Smooth muscle cell (in vitro differentiated cells): ENCODE results near the gene SYTL4. TPM values are rescaled to one million over a fixed set of nuclear protein-coding genes. Genes with fewer than 3 reads are reported as not detected.

Experiments
- DNase-seq: peaks from one replicate; lab custom pipeline; 2025; ENCODE audit not compliant: unreplicated experiment; lab: John Stamatoyannopoulos, UW
- H2AFZ ChIP-seq: fragments of 200-600 bp; sonication (generic); 2 replicates; pipeline ENCODE4 v1.6.0; 2016; ENCODE audit warnings: antibody characterized with exemption, low read depth, mild to moderate bottlenecking
- H3F3A ChIP-seq: fragments of 200-600 bp; sonication (generic); 2 replicates; pipeline ENCODE4 v1.6.0; 2017; ENCODE audit warnings: antibody characterized with exemption, low read depth
- H3K27ac ChIP-seq: fragments of 200-600 bp; sonication (generic); 2 replicates; pipeline ENCODE4 v1.5.1; 2016; ENCODE audit warnings: low read depth, mild to moderate bottlenecking
- H3K27me3 ChIP-seq: fragments of 200-600 bp; sonication (generic); 2 replicates; pipeline ENCODE4 v1.6.1; 2016; ENCODE audit warnings: low read depth, mild to moderate bottlenecking
- H3K36me3 ChIP-seq: fragments of 200-600 bp; sonication (generic); 2 replicates; pipeline ENCODE4 v1.5.1; 2016; ENCODE audit warnings: low read depth
- H3K4me1 ChIP-seq: fragments of 200-600 bp; sonication (generic); 2 replicates; pipeline ENCODE4 v1.5.1; 2016; ENCODE audit warnings: low read depth
- H3K4me2 ChIP-seq: fragments of 200-600 bp; sonication (generic); 2 replicates; pipeline ENCODE4 v1.6.0; 2016; ENCODE audit warnings: mild to moderate bottlenecking
- H3K4me3 ChIP-seq: fragments of 200-600 bp; sonication (generic); 2 replicates; pipeline ENCODE4 v1.5.1; 2016; ENCODE audit warnings: mild to moderate bottlenecking
- H3K79me2 ChIP-seq: fragments of 200-600 bp; sonication (generic); 2 replicates; pipeline ENCODE4 v1.6.0; 2016; ENCODE audit warnings: low read depth, mild to moderate bottlenecking
- H3K9ac ChIP-seq: fragments of 200-600 bp; sonication (generic); 2 replicates; pipeline ENCODE4 v1.6.0; 2016; ENCODE audit warnings: low read depth
- H3K9me3 ChIP-seq: fragments of 200-600 bp; sonication (generic); replicated peaks from 2 replicates; pipeline ENCODE4 v1.5.1; 2016; ENCODE audit warnings: low read depth
- H4K20me1 ChIP-seq: fragments of 200-600 bp; sonication (generic); 2 replicates; pipeline ENCODE4 v1.6.0; 2016; ENCODE audit warnings: low read depth
- CTCF ChIP-seq: fragments of 200-600 bp; sonication (generic); IDR thresholded peaks from 2 replicates; pipeline ENCODE4 v1.5.1; 2017; ENCODE audit warnings: borderline replicate concordance, mild to moderate bottlenecking, antibody characterized with exemption; ENCODE audit not compliant: insufficient read depth, poor library complexity, severe bottlenecking
- WGBS: methylation state at CpG from one replicate; pipeline ENCODE4 v1.1.7; 2016; ENCODE audit warnings: low lambda C conversion rate; 5-methylcytosine and 5-hydroxymethylcytosine counted together
- polyA plus RNA-seq: library from polyadenylated mRNA; unstranded; fragments of >200 nt; fragmentation: Nextera tagmentation; extraction: Ambion mirVana; gene quantifications from 2 replicates; pipeline ENCODE4 v1.2.1, GENCODE V29; 2016
- total RNA-seq: library from RNA; depleted of rRNA; stranded (reverse); fragments of >200 nt; gene quantifications from 2 replicates; pipeline ENCODE4 v1.2.3, GENCODE V29; 2014

SYTL4 gene
- total and polyA plus RNA-seq, 2 experiments from 2014 or later, result 6.6 to 8.0 TPM

- Histone ChIP-seq H3F3A (no peaks in the 10 kb centered on the region), H3K4me3 (no peak overlapping the region), H3K79me2 (peaks cover 16% of the 10 kb centered on the region), H3K4me2 (no peak overlapping the region), H3K9me3 (no peaks in the 10 kb centered on the region), H3K27me3 (no peaks in the 10 kb centered on the region), H4K20me1 (no peaks in the 10 kb centered on the region), H2AFZ (no peak overlapping the region), H3K9ac (no peak overlapping the region), H3K27ac (peak overlapping the region; percentile 94), H3K4me1 (no peaks in the 10 kb centered on the region), H3K36me3 (no peaks in the 10 kb centered on the region)
- WGBS, result 34% methylated on average over 3 of the region's 3 CpGs
- TF ChIP-seq CTCF, result no peak
- DNase-seq, result no peak
Measured at GRCh38 chrX:100642290-100642689, 89.6 kb downstream of the SYTL4 start.

GRCh38 chrX:100636321-100636991, 95.5 kb downstream of the SYTL4 start, which contains the start of gene TSPAN6:
Gene TSPAN6, minus strand, starts transcription at chrX:100636806. Its CDS starts 112 bp downstream, at chrX:100636694.
- TF ChIP-seq CTCF, result peak; percentile 51
- Histone ChIP-seq H3K4me3 (peak within 1 kb of the TSS; percentile 83), H3K9ac (peak within 1 kb of the TSS; percentile 91), H3K36me3 (no peaks in the 10 kb centered on the region), H4K20me1 (no peaks in the 10 kb centered on the region), H3K27me3 (no peaks in the 10 kb centered on the region), H2AFZ (peak within 1 kb of the TSS; percentile 87), H3K4me2 (peak within 1 kb of the TSS; percentile 86), H3F3A (no peaks in the 10 kb centered on the region), H3K4me1 (no peaks in the 10 kb centered on the region), H3K9me3 (no peaks in the 10 kb centered on the region), H3K27ac (peak within 1 kb of the TSS; percentile 68), H3K79me2 (no peaks in the 10 kb centered on the region)
- WGBS, result 48% methylated on average over 51 of the region's 51 CpGs
- DNase-seq, result peak; percentile 16

GRCh38 chrX:100635989-100636320, 96.0 kb downstream of the SYTL4 start:
- peak overlapping the region; percentile 86 for H3K4me2 ChIP-seq
- no peaks in the 10 kb centered on the region for H3K4me1 ChIP-seq
- H3K9ac ChIP-seq, result peak overlapping the region; percentile 91
- no peaks in the 10 kb centered on the region for H3F3A ChIP-seq
- H3K4me3 ChIP-seq, result peak overlapping the region; percentile 83
- no peaks in the 10 kb centered on the region for H3K9me3 ChIP-seq
- H4K20me1 ChIP-seq, result no peaks in the 10 kb centered on the region
- peak overlapping the region; percentile 68 for H3K27ac ChIP-seq
- H3K27me3 ChIP-seq, result no peaks in the 10 kb centered on the region
- H3K36me3 ChIP-seq, result no peaks in the 10 kb centered on the region
- no peak for DNase-seq
- no peak for TF ChIP-seq CTCF
- WGBS, result 30% methylated on average over 8 of the region's 8 CpGs
- H2AFZ ChIP-seq, result peak overlapping the region; percentile 87
- H3K79me2 ChIP-seq, result no peaks in the 10 kb centered on the region

- H3F3A ChIP-seq, result no peaks in the 10 kb centered on the region
- no peak overlapping the region for H2AFZ ChIP-seq
- no peak for TF ChIP-seq CTCF
- H3K27me3 ChIP-seq, result no peaks in the 10 kb centered on the region
- H3K4me1 ChIP-seq, result no peaks in the 10 kb centered on the region
- peak overlapping the region; percentile 83 for H3K4me3 ChIP-seq
- no peaks in the 10 kb centered on the region for H3K9me3 ChIP-seq
- no peak overlapping the region for H3K27ac ChIP-seq
- H4K20me1 ChIP-seq, result no peaks in the 10 kb centered on the region
- no peak overlapping the region for H3K9ac ChIP-seq
- H3K79me2 ChIP-seq, result no peaks in the 10 kb centered on the region
- no peaks in the 10 kb centered on the region for H3K36me3 ChIP-seq
- peak overlapping the region; percentile 86 for H3K4me2 ChIP-seq
- 50% methylated on average over 5 of the region's 5 CpGs for WGBS
- no peak for DNase-seq
Measured at GRCh38 chrX:100635040-100635439, 96.9 kb downstream of the SYTL4 start.
